Heart right ventricle (tissue), 16 donors: ENCODE data around the gene LONP1. TPM values are rescaled to one million over a fixed set of nuclear protein-coding genes. Genes with fewer than 3 reads are reported as not detected.
A peak's percentile ranks its signal among the peaks of the same experiment; 100 is the strongest.

Experiments
- ATAC-seq, 8 donors: fragments of 200-7000 bp; cut with Tn5 transposase; one replicate each; pipeline ENCODE4 v1.9.1; 2020; ENCODE audit warnings: mild to moderate bottlenecking in 8 of 8, moderate library complexity in 8 of 8, moderate number of reproducible peaks in 1 of 8
- DNase-seq, 2 donors: peaks; one replicate each; pipeline ENCODE4 v3.0.0-alpha.2; 2020
- H3K27ac ChIP-seq, 10 donors: fragments of 200-600 bp; sonication (generic) in 2 of 10; one replicate each; pipeline versions ENCODE4 v1.5.0 to v1.8.0; 2020 to 2022; ENCODE audit warnings: mild to moderate bottlenecking in 3 of 10
- H3K27me3 ChIP-seq, 7 donors: fragments of 200-600 bp; one replicate each; pipeline ENCODE4 v1.8.0; 2021 to 2022; ENCODE audit warnings: mild to moderate bottlenecking in 2 of 7
- H3K36me3 ChIP-seq, 9 donors: fragments of 200-600 bp; sonication (generic) in 1 of 9; one replicate each; pipeline versions ENCODE4 v1.5.0 to v1.8.0; 2020 to 2022; ENCODE audit warnings: mild to moderate bottlenecking in 2 of 9
- H3K4me1 ChIP-seq, 9 donors: fragments of 200-600 bp; sonication (generic) in 1 of 9; one replicate each; pipeline versions ENCODE4 v1.5.0 to v1.8.0; 2020 to 2022; ENCODE audit warnings: mild to moderate bottlenecking in 4 of 9
- H3K4me3 ChIP-seq, 10 donors: fragments of 200-600 bp; sonication (generic) in 2 of 10; one replicate each; pipeline versions ENCODE4 v1.5.0 to v1.8.0; 2020 to 2022; ENCODE audit warnings: mild to moderate bottlenecking in 7 of 10, moderate library complexity in 2 of 10
- H3K9me3 ChIP-seq, 11 donors: fragments of 200-600 bp in 10 of 11; sonication (generic) in 2 of 11; one replicate each; pipeline versions ENCODE4 v1.5.0 to v1.8.0; 2013 to 2022; ENCODE audit warnings: mild to moderate bottlenecking in 2 of 11, control low read depth in 1 of 11, moderate library complexity in 1 of 11
- CTCF ChIP-seq, 9 donors: fragments of 200-600 bp; sonication (generic) in 2 of 9; IDR thresholded peaks; one replicate each; pipeline versions ENCODE4 v1.5.0 to v1.8.0; 2021 to 2022; ENCODE audit warnings: antibody characterized with exemption in 9 of 9, mild to moderate bottlenecking in 5 of 9, moderate library complexity in 1 of 9
- WGBS, 2 donors: extraction: QIAGEN DNeasy Blood & Tissue Kit; methylation state at CpG; one replicate each; pipeline ENCODE4 v1.1.7; 2013; ENCODE audit warnings: inconsistent platforms in 1 of 2; 5-methylcytosine and 5-hydroxymethylcytosine counted together
- intact Hi-C, 10 donors: fragments of 100-400 bp; cut with DNase I; formaldehyde crosslinking; loops; one replicate each; pipeline versions ENCODE4 v1.11.1 to v1.14.2; 2022
- polyA plus RNA-seq, 2 donors: library from polyadenylated mRNA; stranded (reverse); fragments of 200-250 nt; gene quantifications; one replicate each; pipeline ENCODE4 v1.2.3, GENCODE V29; 2013
- total RNA-seq, 10 donors: library from RNA; stranded (reverse); fragmentation: NEBNext Ultra II Directional in 3 of 10; extraction: Animal tissue kit (Norgen Biotek cat#: 25700) in 3 of 10; gene quantifications; one replicate each; pipeline versions ENCODE4 v1.2.1 to v1.2.4, GENCODE V29; 2021 to 2023
- donor health status: Arrhythmogenic right ventricular cardiomyopathy.
- donor health status: ischemic (EF 13 %, LVEDD 7.1; RV severe dilation, severe dysfunction).
- donor health status: healthy with polysubstance abuse.
- donor health status: DM: no; HTN: yes; CAD: no.
- donor health status: DM: no; HTN: no; CAD: no.
- donor health status: ischemic (EF 25% LVEDD 6.9; RV normal size, moderate dysfunction).
- donor health status: ischemic (EF 25% LVEDD 5.7; RV mildly dilated, moderate dysfunction).
- donor health status: healthy.
- donor health status: DM: yes; HTN: yes; CAD: no.
- donor health status: Ischemic cardiomyopathy.
- donor health status: ischemic (EF 35%, LVEDD 5.7; RV mildly dilated, moderate dysfunction).
- donor health status: nonischemic (EF 11% LVEDD 7.7; RV severe dilation, severe dysfunction).
- donor health status: DM: yes; HTN: yes; CAD: no.
- donor health status: PGD.
- donor health status: ischemic (EF 29% LVEDD 5.4; RV normal size, mild dysfunction).
- donor health status: nonischemic (EF 23%, LVEDD 6.1; RV moderate dilation, normal function).

LONP1 gene
- total and polyA plus RNA-seq, 12 donors, result 71.4 to 121 (median 90.5) TPM

GRCh38 chr19:5667751-5668271 lies 52.1 kb downstream of the LONP1 start:
- Histone ChIP-seq H3K36me3 (peaks cover 14 to 92% (median 72%) of the 10 kb centered on the region in 9 donors), H3K4me1 (no peaks in the 10 kb centered on the region), H3K9me3 (no peaks in the 10 kb centered on the region), H3K27ac (no peak overlapping the region), H3K4me3 (no peak overlapping the region), H3K27me3 (no peaks in the 10 kb centered on the region)
- ATAC-seq (peak in 4 of 8 donors; percentile 14 to 23 (median 14)), DNase-seq (no peak)
- 84 to 86% methylated on average over 22 of the region's 22 CpGs for WGBS, 2 donors
- no peak for TF ChIP-seq CTCF (IDR thresholded peaks at IDR 0.05)
- intact Hi-C loops, result no loop called here

- intact Hi-C loops, result no loop called here
- WGBS, 2 donors, result 85 to 88% methylated on average over 26 of the region's 26 CpGs
- no peaks in the 10 kb centered on the region for H3K9me3 ChIP-seq
- DNase-seq (no peak), ATAC-seq (peak in 4 of 8 donors; percentile 3 to 22 (median 13))
- H3K4me3 ChIP-seq, result no peak overlapping the region
- TF ChIP-seq CTCF (IDR thresholded peaks at IDR 0.05), result no peak
- H3K27ac ChIP-seq, result no peak overlapping the region
- no peaks in the 10 kb centered on the region for H3K27me3 ChIP-seq
- H3K36me3 ChIP-seq, result peaks cover 14 to 98% (median 80%) of the 10 kb centered on the region in 9 donors
- no peaks in the 10 kb centered on the region for H3K4me1 ChIP-seq
Observed at GRCh38 chr19:5666921-5667610, 52.9 kb downstream of the LONP1 start.

GRCh38 chr19:5665781-5666513 lies 54.0 kb downstream of the LONP1 start:
- Histone ChIP-seq H3K36me3 (peaks cover 16 to 98% (median 90%) of the 10 kb centered on the region in 9 donors), H3K9me3 (no peaks in the 10 kb centered on the region), H3K4me1 (no peaks in the 10 kb centered on the region), H3K27me3 (no peaks in the 10 kb centered on the region), H3K4me3 (no peak overlapping the region), H3K27ac (no peak overlapping the region)
- ATAC-seq, result no peak
- no peak for TF ChIP-seq CTCF (IDR thresholded peaks at IDR 0.05)
- no peak for DNase-seq
- intact Hi-C loops, result no loop called here
- 71 to 86% methylated on average over 10 of the region's 10 CpGs for WGBS, 2 donors

GRCh38 chr19:5664515-5664914 lies 55.4 kb downstream of the LONP1 start:
- Histone ChIP-seq H3K36me3 (peaks cover 19 to 100% (median 92%) of the 10 kb centered on the region in 9 donors), H3K4me3 (no peak overlapping the region), H3K27me3 (no peaks in the 10 kb centered on the region), H3K27ac (no peak overlapping the region), H3K9me3 (no peaks in the 10 kb centered on the region), H3K4me1 (no peaks in the 10 kb centered on the region)
- no peak for DNase-seq
- intact Hi-C loops, result no loop called here
- WGBS, 2 donors, result 83 to 87% methylated on average over 2 of the region's 2 CpGs
- no peak for ATAC-seq
- TF ChIP-seq CTCF (IDR thresholded peaks at IDR 0.05), result no peak
